ENCODE data around the gene BARX2.

- TF ChIP-seq POLR2A (IDR thresholded peaks at IDR 0.05; ENCODE audit: low read depth) (no peak), CTCF (IDR thresholded peaks at IDR 0.05) (no peak)
Measured at GRCh38 chr11:129354691-129355090, 21.0 kb upstream of the BARX2 start.

Data from esophagus muscularis mucosa (tissue), 3 donors.